ENCODE data around the gene ANKS1B. TPM values are rescaled to one million over a fixed set of nuclear protein-coding genes. Genes with fewer than 3 reads are reported as not detected.

ANKS1B gene
- polyA plus RNA-seq, 5 donors: 9.3 to 23.7 (median 13.6) TPM

- peak; percentile 87 to 88 for DNase-seq
Measured at GRCh38 chr12:98870504-98870903, 1114.2 kb downstream of the ANKS1B start.

- DNase-seq: no peak
Measured at GRCh38 chr12:98869886-98870503, 1114.7 kb downstream of the ANKS1B start.

GRCh38 chr12:98868538-98868937 lies 1116.2 kb downstream of the ANKS1B start:
- DNase-seq: no peak

GRCh38 chr12:98868076-98868475 lies 1116.7 kb downstream of the ANKS1B start:
- no peak for DNase-seq

GRCh38 chr12:98864363-98864762 lies 1120.4 kb downstream of the ANKS1B start:
- no peak for DNase-seq

GRCh38 chr12:98863167-98863566 lies 1121.6 kb downstream of the ANKS1B start:
- no peak for DNase-seq

DNA sequence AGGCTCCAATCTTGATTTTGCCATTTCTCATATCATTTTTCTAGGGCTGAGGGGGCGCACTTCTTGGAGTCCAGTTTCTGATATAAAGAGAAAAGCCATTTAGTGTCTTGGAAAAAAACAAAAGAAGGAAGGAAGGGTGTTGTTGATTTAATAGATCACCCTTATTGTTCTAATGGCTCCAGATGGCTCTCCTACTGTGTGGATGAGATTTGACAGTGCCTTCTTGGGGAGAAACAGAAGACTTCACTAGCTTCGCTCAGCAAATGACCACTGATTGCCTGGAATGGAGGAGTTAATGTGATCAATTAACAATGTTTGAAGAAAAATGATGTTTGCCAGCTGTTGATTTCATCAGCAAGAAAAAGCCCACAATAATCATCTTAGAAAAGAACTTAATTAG lies 1123.5 kb downstream of the ANKS1B start:
- peak; percentile 32 to 40 for DNase-seq

DNA sequence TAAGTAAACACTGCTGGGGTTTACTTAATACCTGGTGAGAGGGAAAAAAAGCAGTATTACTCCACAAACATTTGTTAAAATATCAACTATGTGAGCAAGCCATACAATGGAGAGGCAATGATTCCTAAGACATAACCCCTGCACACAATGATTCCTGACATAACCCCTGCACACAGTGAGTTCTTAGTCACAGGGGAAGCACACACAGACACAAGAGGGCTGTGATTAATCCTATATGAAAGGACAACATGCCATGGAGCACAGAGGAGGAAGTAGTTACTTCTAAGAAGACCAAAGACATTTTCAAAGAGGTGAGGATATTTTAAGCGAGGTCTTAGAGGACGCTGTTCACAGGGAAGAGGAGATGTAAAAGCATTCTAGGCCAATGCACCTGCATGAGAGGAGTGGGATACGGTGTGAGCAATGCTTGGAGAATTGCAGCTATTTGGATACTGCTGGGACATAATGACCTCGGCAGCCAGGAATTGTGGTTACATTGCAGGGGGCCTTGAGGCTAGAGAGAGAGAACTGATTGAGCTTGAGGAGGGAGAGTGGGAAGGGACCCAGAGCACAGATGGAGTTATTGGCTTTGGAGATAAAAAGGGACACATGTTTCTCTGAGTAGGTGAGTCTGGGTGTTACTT lies 1127.7 kb downstream of the ANKS1B start:
- DNase-seq: no peak

DNA sequence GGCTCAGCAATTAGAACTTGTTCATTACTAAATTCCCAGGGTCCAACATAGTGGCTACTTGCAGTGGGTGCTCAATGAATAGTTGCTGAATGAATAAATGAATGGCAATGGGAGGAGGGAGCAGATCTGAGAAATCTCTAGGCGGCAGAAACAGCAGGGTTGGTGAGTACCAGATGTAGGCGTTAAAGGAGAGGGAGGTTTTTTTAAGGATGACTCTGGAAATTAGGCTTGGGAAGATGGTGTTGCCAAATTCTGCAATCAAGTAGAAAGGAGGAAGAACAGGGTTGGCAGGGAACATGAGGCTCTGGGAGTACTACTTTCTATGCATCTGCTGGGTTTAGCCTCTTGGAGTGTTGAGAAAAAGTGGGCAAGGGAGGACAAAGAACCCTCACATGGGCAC lies 1132.6 kb downstream of the ANKS1B start:
- DNase-seq: no peak

GRCh38 chr12:98847242-98847641 lies 1137.5 kb downstream of the ANKS1B start:
- DNase-seq: no peak

GRCh38 chr12:98845957-98846356 lies 1138.8 kb downstream of the ANKS1B start:
- DNase-seq: no peak

DNA sequence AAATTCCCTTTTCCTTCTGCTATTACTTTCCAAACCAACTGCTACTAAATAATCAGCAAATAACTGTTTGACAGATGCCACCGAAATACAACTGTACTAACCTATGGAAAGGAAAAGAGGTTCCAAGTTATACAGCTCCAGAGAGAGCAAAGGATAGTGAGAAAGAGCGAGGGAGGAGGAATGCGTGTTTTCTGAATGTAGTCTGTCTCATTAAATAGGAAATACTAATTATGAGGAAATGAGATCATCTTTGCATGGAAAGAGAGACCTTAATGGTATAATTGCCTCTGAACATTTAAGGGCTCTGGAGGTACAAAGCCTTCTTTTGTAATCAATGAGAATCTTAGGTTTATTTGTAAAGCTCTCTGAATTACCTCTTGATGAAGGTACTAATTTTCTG lies 1144.4 kb downstream of the ANKS1B start:
- no peak for DNase-seq

- peak in 1 of 2 donors; percentile 36 for DNase-seq
Measured at GRCh38 chr12:98838231-98838647, 1146.5 kb downstream of the ANKS1B start.

DNA sequence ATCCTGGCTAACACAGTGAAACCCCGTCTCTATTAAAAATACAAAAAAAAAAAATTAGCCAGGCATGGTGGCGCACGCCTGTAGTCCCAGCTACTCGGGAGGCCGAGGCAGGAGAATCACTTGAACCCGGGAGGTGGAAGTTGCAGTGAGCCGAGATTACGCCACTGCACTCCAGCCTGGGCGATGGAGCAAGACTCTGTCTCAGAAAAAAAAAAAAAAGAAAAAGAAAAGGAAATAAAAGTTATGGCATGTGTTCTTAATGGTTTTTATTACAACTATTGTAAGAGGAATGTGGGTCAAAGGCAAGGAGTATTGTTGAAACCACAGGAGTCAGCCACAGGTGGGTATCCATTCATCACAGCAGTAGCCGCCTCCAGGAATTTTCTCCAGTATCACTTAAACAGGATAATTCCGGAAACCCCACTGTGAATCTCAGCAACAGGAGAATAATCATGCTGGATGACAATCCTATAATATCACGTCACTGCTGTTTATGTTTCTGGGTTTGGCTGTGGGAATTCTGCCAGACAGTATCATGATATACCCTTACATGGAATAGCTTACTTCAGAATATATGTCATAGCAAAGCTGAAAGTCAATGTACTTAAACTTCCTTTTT lies 1147.5 kb downstream of the ANKS1B start:
- DNase-seq: peak in 1 of 2 donors; percentile 39

DNA sequence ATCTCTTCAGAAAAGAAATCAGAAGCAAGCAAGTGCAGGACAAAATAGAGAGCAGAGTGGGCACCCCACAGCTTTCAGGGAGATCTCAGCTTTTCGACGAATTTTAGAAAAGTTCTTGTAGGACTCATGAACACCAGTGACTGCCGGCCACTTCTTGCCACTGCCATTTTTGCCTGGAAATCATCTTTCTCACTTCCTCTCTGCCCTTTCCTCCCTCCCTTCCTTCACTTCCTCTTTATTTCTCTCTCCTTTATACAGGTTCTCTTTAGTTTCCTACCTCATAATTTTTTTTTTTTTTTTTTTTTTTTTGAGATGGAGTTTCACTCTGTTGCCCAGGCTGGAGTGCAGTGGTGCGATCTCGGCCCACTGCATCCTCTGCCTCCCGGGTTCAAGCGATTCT lies 1154.1 kb downstream of the ANKS1B start:
- no peak for DNase-seq

GRCh38 chr12:98828802-98829600 lies 1155.7 kb downstream of the ANKS1B start:
- no peak for DNase-seq

DNA sequence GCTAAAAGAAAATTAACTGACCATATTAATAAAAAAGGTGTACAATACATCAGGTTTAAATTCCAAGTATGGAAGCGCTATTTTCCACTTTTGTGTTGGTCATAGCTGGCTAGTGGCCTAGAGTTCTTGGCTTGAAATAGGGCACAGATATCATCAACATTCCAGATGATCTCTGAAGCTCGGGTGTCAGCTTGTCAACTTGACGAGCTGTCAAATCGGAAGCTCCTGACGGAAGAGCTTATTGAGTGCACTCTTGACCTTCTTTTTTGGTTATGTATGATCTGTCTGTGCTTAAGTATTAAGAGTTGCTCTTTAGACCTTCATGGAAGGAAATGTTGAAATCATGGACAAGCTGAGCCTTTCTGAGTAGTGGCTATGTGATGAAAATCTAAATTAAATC lies 1161.7 kb downstream of the ANKS1B start:
- DNase-seq: no peak

GRCh38 chr12:98821866-98822265 lies 1162.9 kb downstream of the ANKS1B start:
- DNase-seq: no peak

DNA sequence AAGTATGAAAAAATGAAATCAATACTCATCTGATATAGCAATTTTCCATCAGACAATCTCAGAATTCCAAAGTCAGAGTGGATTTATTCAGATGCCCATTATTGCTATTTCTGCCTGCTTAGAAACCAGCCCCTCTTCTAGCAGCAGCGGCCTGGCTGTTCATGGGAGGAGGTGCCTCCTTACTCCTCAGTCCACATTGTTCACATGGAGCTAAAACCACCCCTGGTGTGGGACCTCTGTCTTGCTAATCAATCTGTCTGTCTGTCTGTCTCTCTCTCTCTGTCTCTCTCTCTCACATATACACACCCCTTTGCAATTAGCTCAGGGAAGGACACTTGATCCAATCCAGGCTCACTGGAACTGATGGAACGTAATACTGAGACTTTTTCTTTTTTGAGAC lies 1163.5 kb downstream of the ANKS1B start:
- no peak for DNase-seq

- no peak for DNase-seq
Measured at GRCh38 chr12:98819821-98820404, 1164.8 kb downstream of the ANKS1B start.

DNA sequence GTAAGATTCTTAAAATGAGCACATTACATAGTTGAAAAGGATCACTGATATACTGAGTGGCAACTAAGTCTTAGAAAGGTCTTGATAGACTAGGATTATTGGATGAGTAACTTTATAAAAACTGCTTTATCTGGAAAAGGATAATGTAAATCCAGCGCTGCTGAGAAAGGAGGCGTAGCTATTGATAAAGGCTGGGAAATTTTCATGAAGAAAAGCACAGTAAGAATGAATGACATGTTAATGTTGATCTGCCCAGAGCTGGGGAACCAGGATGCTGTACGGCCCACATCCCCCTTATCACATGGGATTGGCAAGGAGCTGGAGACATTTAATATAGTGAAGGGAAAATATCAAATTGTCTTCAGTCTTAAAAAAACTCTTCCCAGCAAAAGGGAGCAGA lies 1165.7 kb downstream of the ANKS1B start:
- no peak for DNase-seq

DNA sequence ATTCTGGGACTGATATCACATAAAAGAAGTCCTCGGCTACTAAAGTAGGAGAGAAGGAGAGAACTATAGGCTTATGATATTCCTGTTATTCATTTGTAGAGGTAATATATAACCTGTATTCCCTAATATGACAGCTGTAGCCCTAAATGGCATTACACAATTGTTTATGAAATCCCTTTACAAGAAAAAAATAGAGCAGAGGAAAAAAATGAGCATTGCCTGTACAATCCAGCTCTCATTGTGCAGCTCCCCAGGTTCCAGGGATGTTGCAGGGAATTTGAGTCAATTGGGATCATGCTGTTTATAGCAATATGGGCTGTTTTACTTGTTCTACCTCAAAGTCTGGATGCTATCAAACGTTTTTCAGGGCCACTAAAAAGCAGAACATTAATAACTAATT lies 1166.5 kb downstream of the ANKS1B start:
- DNase-seq: no peak
